Endothelial cell of umbilical vein (primary cell): ENCODE results near the gene MPND. TPM values are rescaled to one million over a fixed set of nuclear protein-coding genes. Genes with fewer than 3 reads are reported as not detected.

Source experiments
- BruUV-seq: library from RNA; stranded (reverse); fragments of 400-500 nt; replicated peaks from 2 replicates; lab custom pipeline; 2021; lab: Mats Ljungman, UMichigan
- CTCF ChIA-PET: fragments of 300-600, 350-600 bp; sonication (Branson Sonifier 250); formaldehyde crosslinking; loops from one replicate; lab custom pipeline; 2021; ENCODE audit warnings: antibody characterized with exemption, inconsistent platforms; lab: Charles Lee
- POLR2A ChIA-PET: fragments of 300-600, 350-600 bp; sonication (Branson Sonifier 250); formaldehyde crosslinking; loops from one replicate; lab custom pipeline; 2021; ENCODE audit warnings: antibody characterized with exemption, inconsistent platforms; lab: Charles Lee
- DNase-seq: peaks from one replicate; pipeline ENCODE4 v3.0.0-alpha.2; 2011; ENCODE audit warnings: low read depth, low spot score
- FAIRE-seq: peaks from 2 replicates; lab custom pipeline; 2011; peaks lifted over from hg19 to GRCh38; lab: Jason Lieb, UNC
- H2AFZ ChIP-seq: 2 replicates; pipeline ENCODE4 v1.6.0; 2012; ENCODE audit warnings: low read depth, low read length, control low read depth, inconsistent platforms
- H3K27ac ChIP-seq: 2 replicates; pipeline ENCODE4 v1.5.1; 2011; ENCODE audit warnings: low read depth, mild to moderate bottlenecking, control low read depth, low read length, moderate library complexity; ENCODE audit not compliant: insufficient read depth
- H3K27me3 ChIP-seq, 2 experiments: 2 replicates each; pipeline versions ENCODE4 v1.6.0 to v1.6.1; 2011; ENCODE audit warnings: low read length in 2 of 2, mixed read lengths in 1 of 2; ENCODE audit not compliant: control insufficient read depth in 2 of 2, insufficient read depth in 2 of 2
- H3K36me3 ChIP-seq, 2 experiments: 2 replicates in 1 of 2; 3 replicates in 1 of 2; pipeline ENCODE4 v1.5.1; 2011; ENCODE audit warnings: low read length in 2 of 2, mild to moderate bottlenecking in 1 of 2, moderate library complexity in 1 of 2; ENCODE audit not compliant: control insufficient read depth in 2 of 2, insufficient read depth in 2 of 2; ENCODE audit errors: extremely low read depth in 1 of 2
- H3K4me1 ChIP-seq: 3 replicates; pipeline ENCODE4 v1.5.1; 2011; ENCODE audit warnings: mild to moderate bottlenecking, low read length; ENCODE audit not compliant: control insufficient read depth, insufficient read depth; ENCODE audit errors: extremely low read depth
- H3K4me2 ChIP-seq: 2 replicates; pipeline ENCODE4 v1.6.1; 2011; ENCODE audit warnings: low read length, control low read depth, mixed read lengths; ENCODE audit not compliant: insufficient read depth
- H3K4me3 ChIP-seq, 3 experiments: fragments of 200-600 bp in 1 of 3; sonication (generic), shearing (Covaris generic) in 1 of 3; replicated peaks in 1 of 3; 2 replicates each; pipeline ENCODE4 v1.5.1; 2011 to 2016; ENCODE audit warnings: control low read depth in 3 of 3, low read length in 3 of 3, mild to moderate bottlenecking in 2 of 3, inconsistent platforms in 1 of 3, low read depth in 1 of 3, moderate library complexity in 1 of 3; ENCODE audit not compliant: insufficient read depth in 1 of 3
- H3K79me2 ChIP-seq: 2 replicates; pipeline ENCODE4 v1.6.0; 2012; ENCODE audit warnings: low read length, inconsistent platforms; ENCODE audit not compliant: control insufficient read depth, insufficient read depth
- H3K9ac ChIP-seq: replicated peaks from 2 replicates; pipeline ENCODE3; 2011; ENCODE audit warnings: low read length, control low read depth; ENCODE audit not compliant: insufficient read depth; ENCODE audit errors: extremely low read depth
- H3K9me1 ChIP-seq: replicated peaks from 3 replicates; pipeline ENCODE4 v1.6.0; 2011; ENCODE audit warnings: mild to moderate bottlenecking, low read length; ENCODE audit not compliant: control insufficient read depth, insufficient read depth; ENCODE audit errors: extremely low read depth
- H3K9me3 ChIP-seq: replicated peaks from 2 replicates; pipeline ENCODE4 v1.5.1; 2012; ENCODE audit warnings: low read length, inconsistent platforms; ENCODE audit not compliant: control insufficient read depth, insufficient read depth
- H4K20me1 ChIP-seq: replicated peaks from 2 replicates; pipeline ENCODE3; 2011; ENCODE audit warnings: mild to moderate bottlenecking, low read length; ENCODE audit not compliant: control insufficient read depth, insufficient read depth; ENCODE audit errors: extremely low read depth
- EZH2 ChIP-seq: IDR thresholded peaks from 2 replicates; pipeline ENCODE4 v1.6.1; 2012; ENCODE audit warnings: borderline replicate concordance, low read depth, mild to moderate bottlenecking, moderate library complexity, low read length, inconsistent platforms; ENCODE audit not compliant: severe bottlenecking
- FOS ChIP-seq: IDR thresholded peaks from 2 replicates; pipeline ENCODE4 v1.6.1; 2011; ENCODE audit warnings: mild to moderate bottlenecking, low read length, moderate library complexity, borderline replicate concordance; ENCODE audit not compliant: insufficient read depth
- GATA2 ChIP-seq: IDR thresholded peaks from 2 replicates; pipeline ENCODE4 v1.7.0; 2011; ENCODE audit warnings: low read depth, mild to moderate bottlenecking, moderate library complexity, mixed read lengths, low read length; ENCODE audit not compliant: insufficient read length, insufficient read depth
- MYC ChIP-seq: IDR thresholded peaks from one replicate; pipeline ENCODE4 v1.6.1; 2011; ENCODE audit warnings: mild to moderate bottlenecking, low read depth, low read length
- POLR2A ChIP-seq: IDR thresholded peaks from 2 replicates; pipeline ENCODE4 v1.6.1; 2012; ENCODE audit warnings: low read depth, mild to moderate bottlenecking, control low read depth, low read length
- POLR2AphosphoS5 ChIP-seq: IDR thresholded peaks from 2 replicates; pipeline ENCODE4 v1.6.1; 2012; ENCODE audit warnings: low read depth, mild to moderate bottlenecking, control low read depth, low read length, moderate library complexity; ENCODE audit not compliant: insufficient read depth
- dilution Hi-C: fragments of 300-500 bp; cut with MboI; formaldehyde crosslinking; loops from one replicate; pipeline ENCODE4 v1.15.0; 2019; ENCODE audit warnings: low sequenced_read_pairs; ENCODE audit not compliant: extremely low pct_ligation_motif_present
- intact Hi-C: fragments of 100-400 bp; cut with micrococcal nuclease; formaldehyde crosslinking; loops from one replicate; pipeline ENCODE4 v1.10.0; 2022
- polyA plus RNA-seq, 4 experiments: library from polyadenylated mRNA; depleted of rRNA in 3 of 4; stranded (reverse) in 3 of 4; unstranded in 1 of 4; fragments of >200 nt; gene quantifications; 2 replicates each; pipeline versions ENCODE4 v1.2.1 to v1.2.3, GENCODE V29; 2011 to 2012; ENCODE audit warnings: missing spikeins in 1 of 4
- total RNA-seq: library from RNA; stranded (reverse); gene quantifications from 2 replicates; pipeline ENCODE4 v1.2.3, GENCODE V29; 2021
- TF ChIP-seq, protein P1 (sequence below): IDR thresholded peaks from 2 replicates; pipeline ENCODE4 v1.6.1; 2011; ENCODE audit not compliant: insufficient read depth, insufficient read length
- TF ChIP-seq, protein P2 (sequence below), 2 donors: IDR thresholded peaks; 1 replicate in 1 of 2; 2 replicates in 1 of 2; pipeline ENCODE4 v1.5.1; 2011; ENCODE audit warnings: low read length in 2 of 2, mild to moderate bottlenecking in 2 of 2, moderate library complexity in 2 of 2, control low read depth in 1 of 2, inconsistent platforms in 1 of 2, low read depth in 1 of 2; ENCODE audit not compliant: insufficient read depth in 1 of 2; ENCODE audit errors: extremely low read depth in 1 of 2

MPND gene
- total and polyA plus RNA-seq, 2 donors (not counting 3 experiments of a cell fraction or from before 2014, with no cell fraction given) = 14.8 to 21.1 TPM

DNA sequence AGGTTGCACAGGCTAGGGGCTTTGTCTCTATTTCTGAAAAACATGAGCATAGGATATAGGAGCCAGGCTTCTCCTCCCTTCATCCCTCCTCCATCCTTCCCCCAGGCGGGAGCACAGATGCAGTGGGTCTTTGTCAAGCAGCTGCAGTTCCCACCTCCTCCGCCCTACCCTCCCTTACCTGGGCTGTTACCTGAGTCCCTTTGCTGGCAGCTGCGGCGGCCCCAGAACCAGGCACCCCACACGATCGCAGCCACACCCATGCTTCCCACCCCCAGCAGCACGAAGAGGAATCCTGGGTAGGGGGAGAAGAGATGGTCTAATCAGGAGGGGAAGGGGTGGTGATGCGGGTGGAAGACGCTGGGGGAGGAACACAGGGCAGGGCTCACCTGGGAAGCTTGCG, 49.0 kb upstream of the MPND start:
- BruUV-seq = no TSS peak
- Histone ChIP-seq H3K4me1 (no peaks in the 10 kb centered on the region), H3K27ac (no peak overlapping the region), H2AFZ (no peak overlapping the region), H4K20me1 (no peaks in the 10 kb centered on the region), H3K4me2 (no peak overlapping the region), H3K9ac (no peak overlapping the region), H3K9me3 (no peaks in the 10 kb centered on the region), H3K27me3 (no peaks in the 10 kb centered on the region), H3K36me3 (no peaks in the 10 kb centered on the region), H3K9me1 (no peaks in the 10 kb centered on the region), H3K79me2 (no peaks in the 10 kb centered on the region), H3K4me3 (no peak overlapping the region)
- CTCF ChIA-PET = no interaction called here
- dilution Hi-C loops = no loop called here
- DNase-seq = no peak
- FAIRE-seq = no peak
- TF ChIP-seq EZH2 = no peak
- TF ChIP-seq FOS = no peak
- TF ChIP-seq POLR2AphosphoS5 = no peak
- TF ChIP-seq, protein P1, sequence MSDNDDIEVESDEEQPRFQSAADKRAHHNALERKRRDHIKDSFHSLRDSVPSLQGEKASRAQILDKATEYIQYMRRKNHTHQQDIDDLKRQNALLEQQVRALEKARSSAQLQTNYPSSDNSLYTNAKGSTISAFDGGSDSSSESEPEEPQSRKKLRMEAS = no peak
- no peak for TF ChIP-seq MYC
- TF ChIP-seq GATA2 = no peak
- TF ChIP-seq POLR2A = no peak
- TF ChIP-seq, protein P2, sequence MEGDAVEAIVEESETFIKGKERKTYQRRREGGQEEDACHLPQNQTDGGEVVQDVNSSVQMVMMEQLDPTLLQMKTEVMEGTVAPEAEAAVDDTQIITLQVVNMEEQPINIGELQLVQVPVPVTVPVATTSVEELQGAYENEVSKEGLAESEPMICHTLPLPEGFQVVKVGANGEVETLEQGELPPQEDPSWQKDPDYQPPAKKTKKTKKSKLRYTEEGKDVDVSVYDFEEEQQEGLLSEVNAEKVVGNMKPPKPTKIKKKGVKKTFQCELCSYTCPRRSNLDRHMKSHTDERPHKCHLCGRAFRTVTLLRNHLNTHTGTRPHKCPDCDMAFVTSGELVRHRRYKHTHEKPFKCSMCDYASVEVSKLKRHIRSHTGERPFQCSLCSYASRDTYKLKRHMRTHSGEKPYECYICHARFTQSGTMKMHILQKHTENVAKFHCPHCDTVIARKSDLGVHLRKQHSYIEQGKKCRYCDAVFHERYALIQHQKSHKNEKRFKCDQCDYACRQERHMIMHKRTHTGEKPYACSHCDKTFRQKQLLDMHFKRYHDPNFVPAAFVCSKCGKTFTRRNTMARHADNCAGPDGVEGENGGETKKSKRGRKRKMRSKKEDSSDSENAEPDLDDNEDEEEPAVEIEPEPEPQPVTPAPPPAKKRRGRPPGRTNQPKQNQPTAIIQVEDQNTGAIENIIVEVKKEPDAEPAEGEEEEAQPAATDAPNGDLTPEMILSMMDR (IDR thresholded peaks at IDR 0.05; ENCODE audit: extremely low read depth in 1 of 2, insufficient read depth in 1 of 2, low read depth in 1 of 2, low read length in 2 of 2) = no peak
- POLR2A ChIA-PET = no interaction called here
- intact Hi-C loops = no loop called here
